ENCODE measurements around the gene GLUL. TPM values are rescaled to one million over a fixed set of nuclear protein-coding genes. Genes with fewer than 3 reads are reported as not detected.

GLUL gene
- total RNA-seq, 1 experiment from 2014 or later = 159 TPM

DNA sequence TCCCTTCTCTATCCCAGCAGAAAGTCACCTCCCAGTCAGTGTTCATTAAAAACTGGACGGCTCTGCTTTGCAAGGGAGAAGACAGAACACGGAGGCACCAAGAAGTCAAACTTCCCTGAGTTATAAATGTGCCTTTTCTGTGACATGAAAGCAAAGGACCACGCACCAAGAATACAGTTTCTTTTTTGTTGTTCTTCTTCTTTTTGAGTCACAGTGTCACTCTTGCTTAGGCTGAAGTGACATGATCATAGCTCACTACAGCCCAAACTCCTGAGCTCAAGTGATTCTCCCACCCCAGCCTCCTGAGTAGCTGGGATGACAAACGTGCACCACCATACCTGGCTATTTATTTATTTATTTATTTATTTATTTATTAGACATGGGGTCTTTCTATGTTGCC lies 22.7 kb downstream of the GLUL start:
- Histone ChIP-seq H3K27me3 (ENCODE audit: low read length) (no peaks in the 10 kb centered on the region), H3K9me3 (ENCODE audit: low read length) (no peaks in the 10 kb centered on the region), H3K27ac (ENCODE audit: low read length) (no peak overlapping the region), H4K20me1 (ENCODE audit: low read length) (no peaks in the 10 kb centered on the region), H3K36me3 (ENCODE audit: low read depth, low read length) (no peaks in the 10 kb centered on the region), H2AFZ (ENCODE audit: low read length) (no peak overlapping the region), H3K4me1 (ENCODE audit: insufficient read depth, low read length) (no peaks in the 10 kb centered on the region), H3K79me2 (ENCODE audit: low read length) (no peaks in the 10 kb centered on the region), H3K4me3 (ENCODE audit: low read length) (no peak overlapping the region), H3K4me2 (ENCODE audit: low read length) (no peak overlapping the region), H3K9ac (ENCODE audit: low read length) (no peak overlapping the region), H3F3A (ENCODE audit: low read length, unreplicated experiment) (no peaks in the 10 kb centered on the region), H3K9me2 (replicated peaks; ENCODE audit: low read length) (no peaks in the 10 kb centered on the region)
- no peak for TF ChIP-seq EZH2phosphoT487 (IDR thresholded peaks at IDR 0.05; ENCODE audit: borderline replicate concordance, low read length)
- TF ChIP-seq, protein P1, sequence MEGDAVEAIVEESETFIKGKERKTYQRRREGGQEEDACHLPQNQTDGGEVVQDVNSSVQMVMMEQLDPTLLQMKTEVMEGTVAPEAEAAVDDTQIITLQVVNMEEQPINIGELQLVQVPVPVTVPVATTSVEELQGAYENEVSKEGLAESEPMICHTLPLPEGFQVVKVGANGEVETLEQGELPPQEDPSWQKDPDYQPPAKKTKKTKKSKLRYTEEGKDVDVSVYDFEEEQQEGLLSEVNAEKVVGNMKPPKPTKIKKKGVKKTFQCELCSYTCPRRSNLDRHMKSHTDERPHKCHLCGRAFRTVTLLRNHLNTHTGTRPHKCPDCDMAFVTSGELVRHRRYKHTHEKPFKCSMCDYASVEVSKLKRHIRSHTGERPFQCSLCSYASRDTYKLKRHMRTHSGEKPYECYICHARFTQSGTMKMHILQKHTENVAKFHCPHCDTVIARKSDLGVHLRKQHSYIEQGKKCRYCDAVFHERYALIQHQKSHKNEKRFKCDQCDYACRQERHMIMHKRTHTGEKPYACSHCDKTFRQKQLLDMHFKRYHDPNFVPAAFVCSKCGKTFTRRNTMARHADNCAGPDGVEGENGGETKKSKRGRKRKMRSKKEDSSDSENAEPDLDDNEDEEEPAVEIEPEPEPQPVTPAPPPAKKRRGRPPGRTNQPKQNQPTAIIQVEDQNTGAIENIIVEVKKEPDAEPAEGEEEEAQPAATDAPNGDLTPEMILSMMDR (conservative IDR thresholded peaks at IDR 0.05; ENCODE audit: low read depth, low read length) = no peak
- TF ChIP-seq EZH2 (IDR thresholded peaks at IDR 0.05; ENCODE audit: low read length, unreplicated experiment) = no peak
- BruUV-seq (replicated peaks) = no TSS peak
- ATAC-seq = no peak
- intact Hi-C loops (cut with micrococcal nuclease) = no loop called here
- POLR2A ChIA-PET (ENCODE audit: unreplicated experiment) = no interaction called here
- CTCF ChIA-PET = no interaction called here
- no peak for DNase-seq

GRCh38 chr1:182368358-182368757 lies 23.2 kb downstream of the GLUL start:
- Histone ChIP-seq H3K4me2 (ENCODE audit: low read length) (no peak overlapping the region), H3K79me2 (ENCODE audit: low read length) (no peaks in the 10 kb centered on the region), H2AFZ (ENCODE audit: low read length) (no peak overlapping the region), H3K9me2 (replicated peaks; ENCODE audit: low read length) (no peaks in the 10 kb centered on the region), H3K4me3 (ENCODE audit: low read length) (no peak overlapping the region), H3K9ac (ENCODE audit: low read length) (no peak overlapping the region), H3K36me3 (ENCODE audit: low read depth, low read length) (no peaks in the 10 kb centered on the region), H4K20me1 (ENCODE audit: low read length) (no peaks in the 10 kb centered on the region), H3K9me3 (ENCODE audit: low read length) (no peaks in the 10 kb centered on the region), H3K27me3 (ENCODE audit: low read length) (no peaks in the 10 kb centered on the region), H3K27ac (ENCODE audit: low read length) (no peak overlapping the region), H3F3A (ENCODE audit: low read length, unreplicated experiment) (no peaks in the 10 kb centered on the region), H3K4me1 (ENCODE audit: insufficient read depth, low read length) (no peaks in the 10 kb centered on the region)
- intact Hi-C loops (cut with micrococcal nuclease) = no loop called here
- no peak for DNase-seq
- CTCF ChIA-PET = no interaction called here
- no TSS peak for BruUV-seq (replicated peaks)
- POLR2A ChIA-PET (ENCODE audit: unreplicated experiment) = no interaction called here
- ATAC-seq = no peak
- TF ChIP-seq EZH2 (IDR thresholded peaks at IDR 0.05; ENCODE audit: low read length, unreplicated experiment) (no peak), EZH2phosphoT487 (IDR thresholded peaks at IDR 0.05; ENCODE audit: borderline replicate concordance, low read length) (no peak)
- TF ChIP-seq, protein P1 (conservative IDR thresholded peaks at IDR 0.05; ENCODE audit: low read depth, low read length) = no peak

DNA sequence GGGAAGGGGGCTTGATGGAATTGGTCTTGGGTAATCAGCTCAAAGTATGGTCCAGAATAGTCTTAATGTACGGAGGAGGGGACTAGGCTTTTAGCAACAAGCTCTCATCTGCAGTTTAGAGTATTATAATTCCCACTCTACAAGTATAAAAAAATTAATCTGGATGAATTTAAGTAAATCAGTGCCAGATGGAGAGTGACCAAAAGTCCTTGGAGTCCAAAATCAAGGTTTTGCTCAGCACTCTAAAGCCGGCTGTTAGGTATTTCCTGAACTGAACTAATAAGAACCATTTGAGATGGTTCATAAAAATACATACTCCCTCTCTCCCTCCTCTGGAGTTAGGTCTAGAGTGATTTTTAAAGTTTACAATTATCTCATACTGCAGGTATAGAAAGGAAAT lies 23.7 kb downstream of the GLUL start:
- TF ChIP-seq EZH2 (IDR thresholded peaks at IDR 0.05; ENCODE audit: low read length, unreplicated experiment) = no peak
- no peak for TF ChIP-seq EZH2phosphoT487 (IDR thresholded peaks at IDR 0.05; ENCODE audit: borderline replicate concordance, low read length)
- TF ChIP-seq, protein P1 (conservative IDR thresholded peaks at IDR 0.05; ENCODE audit: low read depth, low read length) = no peak
- Histone ChIP-seq H3K9me3 (ENCODE audit: low read length) (no peaks in the 10 kb centered on the region), H3K27me3 (ENCODE audit: low read length) (no peaks in the 10 kb centered on the region), H3K9me2 (replicated peaks; ENCODE audit: low read length) (no peaks in the 10 kb centered on the region), H3K36me3 (ENCODE audit: low read depth, low read length) (no peaks in the 10 kb centered on the region), H4K20me1 (ENCODE audit: low read length) (no peaks in the 10 kb centered on the region), H3K4me3 (ENCODE audit: low read length) (no peak overlapping the region), H3K4me1 (ENCODE audit: insufficient read depth, low read length) (no peaks in the 10 kb centered on the region), H3K4me2 (ENCODE audit: low read length) (no peak overlapping the region), H3F3A (ENCODE audit: low read length, unreplicated experiment) (no peaks in the 10 kb centered on the region), H3K27ac (ENCODE audit: low read length) (no peak overlapping the region), H3K79me2 (ENCODE audit: low read length) (no peaks in the 10 kb centered on the region), H2AFZ (ENCODE audit: low read length) (no peak overlapping the region), H3K9ac (ENCODE audit: low read length) (no peak overlapping the region)
- no peak for DNase-seq
- ChIA-PET POLR2A (ENCODE audit: unreplicated experiment) (no interaction called here), CTCF (no interaction called here)
- no TSS peak for BruUV-seq (replicated peaks)
- ATAC-seq = no peak
- intact Hi-C loops (cut with micrococcal nuclease) = no loop called here
